Cerebellar nuclear complex (tissue), 1 donor: ENCODE measurements around the gene KBTBD12.
"Not testable (repeated sequence)": the region's sequence is repeated elsewhere in the genome, so short reads cannot be mapped to it uniquely, and the experiment has no call there.

Experiments
- DNase-seq, 2 experiments: peaks; one replicate each; lab custom pipeline; 2025; lab: John Stamatoyannopoulos, UW

The KBTBD12 gene

DNA sequence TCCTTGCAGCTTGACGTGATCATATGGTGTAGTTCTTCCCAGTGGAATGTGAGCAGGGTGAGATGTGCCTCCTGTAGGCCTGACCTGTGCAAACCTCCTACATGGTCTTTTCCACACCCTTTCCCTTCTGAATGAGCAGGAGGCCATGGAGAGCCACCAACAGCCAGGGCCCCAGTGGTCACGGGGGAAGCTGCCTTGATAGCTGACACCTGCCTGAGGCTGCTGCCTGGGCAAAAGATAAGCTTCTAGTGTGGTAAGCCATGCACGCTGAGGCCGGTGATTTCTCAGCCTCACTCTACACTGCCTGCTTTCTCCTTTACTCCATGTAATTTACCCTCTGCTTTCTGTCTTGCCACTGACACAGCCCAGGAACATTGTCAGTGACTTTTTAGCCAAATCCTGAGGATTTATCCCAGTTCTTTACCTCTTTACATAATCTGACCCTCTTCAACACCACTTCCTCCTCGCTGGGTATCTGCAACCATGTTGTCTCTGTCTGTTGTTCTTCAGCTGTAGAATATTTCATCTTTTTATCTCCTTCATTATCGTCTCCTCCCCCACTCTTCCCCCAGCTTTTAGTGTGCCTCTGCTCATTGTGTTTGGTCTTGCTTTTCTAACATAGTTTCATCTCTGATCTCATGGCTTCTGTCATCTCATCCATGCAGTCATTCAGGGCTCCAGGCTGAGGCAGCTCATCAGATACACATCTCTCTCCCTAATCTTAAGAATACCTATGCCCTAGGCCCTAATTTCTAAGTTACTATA lies 11.2 kb upstream of the KBTBD12 start:
- DNase-seq, result no peak

DNA sequence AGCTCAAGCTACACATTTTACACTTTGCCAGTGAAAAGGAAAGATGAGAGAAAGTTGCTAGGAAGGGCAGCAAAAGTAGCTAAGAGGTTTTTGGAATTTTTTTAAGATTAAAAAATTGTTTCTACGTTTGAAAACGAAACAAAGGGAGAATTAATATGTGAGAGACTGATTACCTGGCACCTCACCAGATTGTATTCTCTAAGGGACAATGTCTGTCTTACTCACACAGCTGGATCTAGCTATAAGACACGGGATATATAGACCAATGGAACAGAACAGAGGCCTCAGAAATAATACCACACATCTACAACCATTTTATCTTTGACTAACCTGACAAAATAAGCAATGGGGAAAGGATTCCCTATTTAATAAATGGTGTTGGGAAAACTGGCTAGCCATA lies 9.5 kb upstream of the KBTBD12 start:
- DNase-seq, result no peak

DNA sequence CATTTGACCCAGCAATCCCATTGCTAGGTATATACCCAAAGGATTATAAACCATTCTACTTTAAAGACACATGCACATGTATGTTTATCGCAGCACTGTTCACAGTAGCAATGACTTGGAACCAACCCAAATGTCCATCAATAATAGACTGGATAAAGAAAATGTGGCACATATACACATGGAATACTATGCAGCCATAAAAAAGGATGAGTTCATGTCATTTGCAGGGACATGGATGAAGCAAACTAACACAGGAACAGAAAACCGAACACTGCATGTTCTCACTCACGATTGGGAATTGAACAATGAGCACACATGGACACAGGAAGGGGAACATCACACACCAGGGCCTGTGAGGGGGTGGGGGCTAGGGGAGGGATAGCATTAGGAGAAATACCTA lies 8.4 kb upstream of the KBTBD12 start:
- DNase-seq, result not testable (repeated sequence)

DNA sequence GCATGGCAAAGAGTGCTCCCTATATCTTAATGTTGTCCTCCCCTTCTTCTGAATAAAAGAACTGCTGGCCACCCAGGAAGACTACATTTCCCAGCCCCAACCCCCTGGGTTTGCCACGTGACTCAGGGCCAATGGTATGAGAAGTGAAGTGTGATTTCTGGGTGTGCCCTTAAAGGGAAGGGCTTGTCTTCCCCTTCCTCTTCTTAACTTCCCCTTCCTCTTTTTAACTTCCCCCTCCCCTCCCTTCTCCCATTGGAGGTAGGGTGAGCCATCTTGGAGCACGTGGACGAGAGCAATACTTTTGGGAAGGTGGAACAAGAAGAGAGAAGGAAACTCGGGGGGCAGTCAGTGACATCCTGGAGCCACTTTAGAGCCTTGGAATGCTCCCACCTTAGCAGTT lies 6.8 kb upstream of the KBTBD12 start:
- no peak for DNase-seq

DNA sequence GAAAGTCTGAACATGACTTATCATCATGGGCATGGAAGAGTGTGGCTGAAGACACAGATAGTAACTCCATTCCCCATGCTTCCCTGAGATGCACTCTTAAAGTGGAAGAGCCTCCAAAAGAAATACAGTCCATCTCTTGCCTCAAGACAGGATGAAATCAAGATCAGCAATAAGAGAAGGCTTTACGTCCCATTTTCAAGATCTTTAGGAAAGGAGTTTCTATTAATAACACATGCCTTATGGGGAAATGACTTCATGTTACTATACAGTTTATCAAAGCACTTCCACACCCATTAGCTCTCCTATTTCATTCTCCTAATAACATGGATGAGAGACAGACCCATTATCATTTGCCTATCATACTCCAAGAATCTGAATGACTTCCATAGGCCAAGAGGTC lies 6.1 kb upstream of the KBTBD12 start:
- DNase-seq, result no peak

DNA sequence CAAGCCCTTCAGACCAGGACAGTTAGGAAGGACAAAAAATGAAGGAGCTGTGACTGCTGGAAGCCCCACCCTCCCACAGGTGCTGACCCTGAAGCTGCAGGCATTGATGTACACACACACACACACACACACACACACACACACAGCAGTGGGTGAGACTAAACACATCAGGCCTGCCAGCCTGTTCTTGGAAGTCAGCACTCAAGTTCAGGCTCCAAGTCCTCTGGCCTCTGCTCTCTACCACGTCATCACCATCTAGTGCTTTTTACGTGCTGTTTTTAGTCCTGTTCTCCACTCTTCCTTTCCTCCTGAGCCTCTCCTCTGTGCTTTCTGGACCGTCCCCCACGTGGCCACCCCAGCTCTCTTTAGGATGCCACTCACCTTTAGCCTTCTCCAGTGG lies 5.4 kb upstream of the KBTBD12 start:
- no peak for DNase-seq

DNA sequence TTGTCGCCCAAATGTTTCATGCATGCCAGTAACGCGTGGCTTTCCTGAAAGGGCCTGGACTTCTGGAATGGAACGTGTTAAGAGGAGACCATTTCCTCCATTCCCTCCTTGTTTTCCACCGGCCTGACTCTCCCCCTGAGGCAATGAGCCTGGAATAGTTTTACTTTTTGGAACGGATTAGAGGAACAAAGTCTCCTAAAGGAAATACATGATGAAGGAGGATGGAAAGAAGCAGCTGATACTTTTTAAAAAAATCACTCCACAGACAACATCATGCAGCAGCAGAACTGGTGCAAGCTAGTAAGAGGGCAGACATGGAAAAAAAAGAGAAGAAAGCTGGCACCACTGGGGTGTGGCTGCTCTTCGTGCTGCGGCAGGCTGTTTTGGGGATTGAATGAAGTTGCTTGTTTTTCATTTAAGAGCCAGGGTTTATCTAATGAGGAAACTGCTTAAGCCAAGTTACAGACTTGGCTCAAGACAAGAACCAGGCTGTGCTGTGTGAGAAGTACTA lies 3.6 kb upstream of the KBTBD12 start:
- DNase-seq, result no peak

DNA sequence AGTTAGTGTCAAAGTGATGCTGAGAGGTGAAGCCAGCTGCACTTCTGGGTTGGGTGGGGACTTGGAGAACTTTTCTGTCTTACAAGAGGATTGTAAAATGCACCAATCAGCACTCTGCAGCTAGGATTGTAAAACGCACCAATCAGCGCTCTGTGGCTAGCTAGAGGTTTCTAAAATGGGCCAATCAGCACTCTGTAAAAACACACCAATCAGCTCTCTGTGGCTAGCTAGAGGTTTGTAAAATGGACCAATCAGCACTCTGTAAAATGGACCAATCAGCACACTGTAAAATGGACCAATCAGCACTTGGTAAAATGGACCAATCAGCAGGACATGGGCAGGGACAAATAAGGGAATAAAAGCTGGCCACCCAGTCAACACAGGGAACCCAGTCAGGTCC lies 1.2 kb upstream of the KBTBD12 start:
- not testable (repeated sequence) for DNase-seq

DNA sequence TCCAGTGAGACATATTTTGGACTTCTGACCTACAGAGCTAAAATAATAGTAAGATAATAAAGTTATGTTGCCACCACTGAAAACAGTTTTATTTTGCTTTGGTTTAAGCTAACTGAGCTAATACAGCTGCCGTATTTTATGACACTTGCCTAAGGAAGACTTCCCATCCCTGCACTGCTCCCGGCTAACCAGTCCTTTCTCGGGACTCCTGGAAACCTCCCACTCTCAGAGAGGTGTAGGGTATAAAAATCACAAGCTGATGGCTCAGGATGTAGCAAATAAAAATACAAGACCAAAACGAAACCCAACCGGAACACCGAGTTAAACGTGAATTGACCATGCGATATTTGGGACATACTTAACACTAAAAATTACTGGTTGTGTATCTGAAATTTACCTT lies 448 bp upstream of the KBTBD12 start:
- DNase-seq, result no peak

DNA sequence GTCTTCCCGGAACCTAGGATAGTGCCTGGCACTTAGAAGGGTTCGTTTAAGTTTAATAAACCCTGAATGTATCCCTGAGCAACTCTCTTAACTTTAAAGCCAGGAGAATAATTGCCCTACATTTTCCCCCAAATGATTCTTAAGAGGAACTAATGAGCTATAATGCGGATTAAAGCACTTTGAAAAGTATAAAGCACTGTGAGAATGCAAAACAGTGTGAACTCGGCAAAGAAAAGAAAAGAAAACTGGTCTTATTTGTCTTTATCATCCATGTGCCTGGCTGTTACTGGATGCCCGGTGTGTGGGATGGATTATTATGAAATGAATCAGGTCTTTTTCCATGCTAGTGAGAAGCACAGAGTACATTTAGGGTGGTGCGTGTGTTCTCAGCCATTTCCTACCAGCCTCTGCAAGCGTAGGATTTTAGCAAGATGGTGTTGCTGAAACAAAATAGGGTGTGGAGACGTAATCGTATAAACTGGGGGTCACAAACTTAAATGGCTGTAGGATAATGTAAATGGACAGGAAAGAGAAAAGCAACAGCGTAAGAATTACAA lies 983 bp downstream of the KBTBD12 start:
- DNase-seq, result no peak

DNA sequence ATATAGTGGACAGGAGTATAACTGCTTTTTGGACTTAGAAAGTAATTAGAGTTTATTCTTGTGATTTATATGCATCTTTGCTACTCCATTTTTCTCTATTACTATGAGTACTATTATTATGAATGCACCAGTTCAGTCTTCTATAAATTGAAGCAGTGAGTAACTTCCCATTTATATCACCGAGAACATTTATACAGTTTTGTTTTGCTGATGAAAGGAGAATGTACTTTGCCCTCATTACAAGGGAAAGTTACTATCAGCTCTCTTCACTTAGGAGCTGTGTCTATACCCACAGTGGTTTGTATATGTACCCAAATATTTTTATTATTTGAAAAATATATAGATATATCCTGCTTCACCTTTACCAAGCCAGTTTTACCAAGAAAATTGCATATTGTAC lies 5.7 kb downstream of the KBTBD12 start:
- no peak for DNase-seq

DNA sequence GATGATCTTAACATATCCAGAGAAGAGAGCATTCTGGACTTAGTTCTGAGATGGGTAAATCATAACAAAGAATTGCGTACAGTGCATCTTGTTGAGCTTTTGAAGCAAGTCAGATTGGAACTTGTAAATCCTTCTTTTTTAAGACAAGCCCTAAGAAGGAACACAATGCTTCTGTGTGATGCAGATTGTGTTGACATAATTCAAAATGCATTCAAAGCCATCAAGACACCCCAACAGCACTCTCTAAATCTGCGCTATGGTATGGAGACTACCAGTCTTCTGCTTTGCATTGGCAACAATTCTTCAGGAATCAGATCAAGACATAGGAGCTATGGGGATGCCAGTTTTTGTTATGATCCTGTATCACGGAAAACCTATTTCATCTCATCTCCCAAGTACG lies 8.6 kb downstream of the KBTBD12 start:
- DNase-seq, result no peak

DNA sequence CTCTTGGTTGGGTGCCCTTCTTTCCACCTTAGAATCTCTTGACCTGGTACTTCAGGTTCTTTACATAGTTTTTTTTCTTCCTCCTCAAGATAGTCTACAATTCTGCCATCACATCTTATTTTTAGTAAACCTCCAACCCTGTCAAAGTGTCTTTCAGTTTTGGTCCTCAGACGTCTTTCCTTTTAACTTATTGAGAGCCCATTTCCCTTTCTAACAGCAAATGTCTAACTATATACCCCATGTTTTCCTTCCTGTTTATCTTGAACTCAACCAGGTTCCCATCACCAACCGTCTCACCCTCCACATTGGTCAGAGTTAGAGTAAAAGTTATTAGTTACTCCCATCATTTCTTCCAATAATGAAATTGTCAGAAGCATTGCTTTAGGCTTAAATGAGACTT lies 10.4 kb downstream of the KBTBD12 start:
- no peak for DNase-seq

DNA sequence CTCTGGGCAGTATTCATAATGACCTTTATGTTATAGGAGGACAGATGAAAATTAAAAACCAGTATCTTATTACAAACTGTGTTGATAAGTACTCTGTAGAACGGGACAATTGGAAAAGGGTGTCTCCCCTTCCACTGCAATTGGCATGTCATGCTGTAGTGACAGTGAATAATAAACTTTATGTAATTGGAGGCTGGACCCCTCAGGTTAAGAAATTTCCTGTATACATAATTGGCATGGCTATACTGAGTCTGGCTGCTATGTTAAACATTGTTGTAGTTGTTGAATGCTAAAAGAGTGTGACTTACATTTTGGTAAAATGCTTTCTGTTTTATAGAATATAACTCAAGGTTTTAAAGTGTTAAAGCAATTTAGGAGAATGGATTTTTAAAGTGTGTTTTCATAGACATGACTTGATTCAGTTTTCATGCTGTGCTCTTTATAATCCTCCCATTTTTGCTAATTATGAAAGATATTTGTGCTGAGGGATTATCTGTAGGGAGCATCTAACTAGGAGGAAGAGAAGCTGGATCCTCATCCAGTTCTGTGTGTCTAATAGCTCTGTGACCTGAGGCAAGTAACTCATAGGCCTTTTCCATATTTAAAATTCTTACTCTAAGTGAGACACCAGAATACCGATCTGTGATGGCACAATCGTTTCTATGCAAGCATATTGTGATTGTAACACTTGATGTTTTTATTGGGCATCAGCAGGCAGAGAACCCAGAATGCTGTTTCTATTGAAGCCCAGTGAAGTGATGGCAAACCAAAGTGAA lies 13.0 kb downstream of the KBTBD12 start:
- DNase-seq, result no peak

DNA sequence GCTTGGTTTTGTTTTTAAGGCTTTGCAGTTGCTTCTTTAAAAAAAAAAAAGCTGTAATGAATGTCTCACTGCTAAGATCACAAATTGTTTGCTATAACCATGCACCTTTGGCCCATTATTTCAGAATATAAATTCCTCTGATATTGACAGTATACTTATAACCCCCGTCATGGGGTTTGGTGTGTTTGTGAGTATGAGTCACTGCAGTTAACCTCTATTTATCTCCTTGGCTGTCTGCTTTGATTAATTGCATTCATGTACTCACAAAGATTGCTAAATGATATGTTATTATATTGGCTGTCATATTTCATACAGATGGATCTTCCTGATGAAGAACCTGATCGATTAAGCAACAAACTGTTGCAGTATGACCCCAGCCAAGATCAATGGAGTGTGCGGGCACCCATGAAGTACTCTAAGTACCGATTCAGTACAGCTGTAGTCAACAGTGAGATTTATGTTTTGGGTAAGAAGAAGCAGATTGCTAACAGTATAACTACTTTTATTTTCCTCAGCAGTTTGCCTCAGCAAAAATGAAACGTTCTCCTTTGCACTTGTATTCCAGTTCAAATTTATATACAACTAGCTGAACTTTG lies 14.9 kb downstream of the KBTBD12 start:
- DNase-seq, result no peak

DNA sequence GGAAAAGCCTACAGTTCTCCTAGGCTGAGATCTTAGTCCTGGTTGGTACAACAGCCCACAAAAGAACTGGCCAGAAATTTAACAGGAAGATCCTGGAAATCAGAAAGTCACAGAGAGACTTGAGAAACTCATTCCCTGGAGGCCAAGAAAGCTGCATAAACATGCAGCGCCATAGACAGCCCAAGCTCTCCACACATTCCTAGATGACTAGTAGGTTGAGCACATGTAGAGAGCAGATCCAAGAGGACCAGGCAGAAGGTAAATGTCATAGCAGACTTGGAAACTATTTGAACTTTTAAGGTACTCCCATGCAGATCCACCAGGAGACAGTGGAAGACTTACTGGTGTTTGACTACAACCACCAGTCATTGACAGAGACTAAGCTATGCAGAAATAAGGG lies 18.4 kb downstream of the KBTBD12 start:
- DNase-seq, result no peak

DNA sequence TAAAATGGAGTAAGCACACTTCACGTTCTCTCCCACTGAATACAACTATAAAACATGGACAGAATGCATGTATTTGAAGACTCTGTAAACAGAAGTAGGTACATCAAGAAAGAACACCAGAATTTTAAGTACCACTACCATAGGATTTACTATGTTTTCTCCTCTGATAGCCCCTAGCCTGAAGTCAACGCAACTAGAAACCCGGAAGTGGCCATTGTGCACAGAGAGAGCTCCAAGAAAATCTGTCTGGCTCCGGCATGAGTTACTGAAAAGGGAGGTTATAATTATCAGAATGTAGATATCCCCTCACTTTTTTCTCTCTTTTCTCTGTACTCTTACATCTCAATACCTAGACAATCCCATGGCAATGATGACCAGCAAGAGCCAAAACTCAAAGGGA lies 23.8 kb downstream of the KBTBD12 start:
- no peak for DNase-seq

DNA sequence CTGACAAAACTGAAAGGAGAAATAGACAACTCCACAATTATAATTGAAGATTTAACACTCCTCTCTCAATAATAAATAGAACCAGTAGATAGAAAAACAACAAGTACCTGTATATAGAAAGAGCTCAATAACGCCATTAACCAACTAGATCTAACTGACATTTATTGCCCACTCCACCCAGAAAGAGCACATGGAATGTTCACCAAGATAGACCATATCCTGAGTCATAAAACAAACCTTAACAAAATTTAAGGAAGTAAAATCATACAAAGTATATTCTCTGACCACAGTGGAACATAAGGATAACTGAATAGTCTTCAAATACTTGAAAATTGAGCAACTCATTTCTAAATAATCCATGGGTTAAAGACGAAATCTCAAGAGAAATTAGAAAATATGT lies 25.1 kb downstream of the KBTBD12 start:
- no peak for DNase-seq

DNA sequence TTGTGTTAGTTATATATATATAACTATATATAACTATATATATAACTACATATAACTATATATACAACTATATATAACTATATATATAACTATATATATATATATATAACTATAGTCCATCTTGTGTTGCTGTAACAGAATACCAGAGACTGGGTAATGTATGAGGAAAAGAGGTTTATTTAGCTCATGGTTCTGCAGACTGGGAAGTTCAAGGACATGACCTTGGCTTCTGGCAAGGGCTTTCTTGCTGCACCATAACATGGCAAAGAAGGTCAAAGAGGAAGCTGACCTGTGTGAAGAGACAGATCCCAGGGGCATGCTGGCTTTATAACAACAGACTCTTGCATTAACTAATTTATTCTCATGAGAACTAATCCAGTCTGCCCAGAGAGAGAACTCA lies 27.6 kb downstream of the KBTBD12 start:
- DNase-seq, result no peak

DNA sequence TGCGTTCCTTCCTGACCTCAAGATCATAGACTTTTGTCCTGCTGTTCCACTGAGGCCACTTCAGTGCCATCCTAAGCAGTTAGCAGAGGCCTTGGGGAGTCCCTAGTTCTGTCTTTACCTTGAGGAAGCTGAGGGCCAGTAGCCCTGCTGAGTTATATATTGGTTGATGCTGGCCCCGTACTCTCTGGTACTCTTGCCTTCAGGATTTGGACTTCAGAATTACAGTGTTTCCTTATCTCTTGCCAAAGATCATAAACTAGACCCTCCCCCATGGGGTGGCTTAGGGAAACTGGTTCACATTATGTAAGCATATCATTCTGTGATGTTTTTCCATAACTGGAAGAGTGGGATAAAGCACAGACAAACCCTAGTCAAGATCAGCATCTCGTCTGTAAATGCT lies 33.2 kb downstream of the KBTBD12 start:
- no peak for DNase-seq

DNA sequence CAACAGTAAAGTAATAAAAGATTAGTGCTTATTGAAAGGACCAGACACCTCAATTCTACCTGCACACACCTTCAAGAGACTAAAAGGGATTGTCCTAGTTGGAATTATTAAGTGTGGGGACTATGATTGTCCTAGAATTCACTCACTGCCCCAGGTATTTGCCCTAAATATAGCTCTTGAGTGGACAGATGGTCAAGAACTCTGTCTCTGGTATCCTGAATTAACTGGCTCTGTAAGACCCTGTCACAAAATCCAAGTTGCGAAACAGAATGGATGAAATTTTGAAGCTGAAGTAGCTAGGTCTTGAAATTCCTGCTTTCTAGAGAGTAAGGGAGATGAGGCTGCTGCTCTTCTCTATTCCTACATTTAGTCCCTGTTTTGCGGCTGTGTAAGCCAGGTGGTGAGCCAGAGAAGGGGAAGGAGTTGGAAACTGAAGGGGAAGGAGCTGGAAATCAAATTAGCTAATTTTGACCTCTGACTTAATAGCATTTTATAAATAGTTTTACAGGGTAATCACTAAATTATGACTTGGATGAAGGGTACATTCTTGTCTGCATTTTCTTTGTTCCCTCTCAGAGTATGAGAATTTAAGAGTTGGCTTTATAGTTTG lies 34.5 kb downstream of the KBTBD12 start:
- DNase-seq, result peak in 1 of 2 experiments; percentile 4

DNA sequence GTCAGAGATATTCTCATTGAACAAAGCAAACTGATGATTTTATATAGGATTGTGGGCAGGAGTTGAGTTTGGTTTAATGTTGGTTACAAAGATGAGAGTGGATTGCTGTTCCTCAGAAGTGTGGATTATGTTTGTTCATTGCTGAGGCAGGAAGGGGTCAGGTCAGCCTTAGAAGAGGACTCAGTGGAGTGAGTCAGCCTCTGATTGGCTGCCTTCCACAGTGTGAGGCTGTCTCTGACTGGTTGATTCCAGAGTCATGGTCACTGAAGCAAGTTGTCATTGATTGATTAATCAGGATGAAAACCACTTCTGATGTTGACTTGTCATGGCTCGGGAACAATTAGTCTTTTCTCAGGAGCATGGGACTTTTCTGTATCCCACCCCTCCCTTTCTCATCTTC lies 36.2 kb downstream of the KBTBD12 start:
- no peak for DNase-seq
